GM15510 (cell line): ENCODE results near the gene PAM16.

ENCODE experiments used
- POLR2A ChIP-seq: IDR thresholded peaks from 3 replicates; pipeline ENCODE4 v1.6.1; 2011; ENCODE audit warnings: borderline replicate concordance; ENCODE audit not compliant: insufficient read length; ENCODE audit errors: extremely low read depth

PAM16 gene

GRCh38 chr16:4369007-4369733, 18.0 kb upstream of the PAM16 start:
- TF ChIP-seq POLR2A: no peak

- no peak for TF ChIP-seq POLR2A
Observed at GRCh38 chr16:4367393-4367856, 16.3 kb upstream of the PAM16 start.

- no peak for TF ChIP-seq POLR2A
Observed at GRCh38 chr16:4366016-4366415, 14.9 kb upstream of the PAM16 start.

GRCh38 chr16:4365615-4366014, 14.5 kb upstream of the PAM16 start:
- TF ChIP-seq POLR2A: no peak

- no peak for TF ChIP-seq POLR2A
Observed at GRCh38 chr16:4365014-4365406, 13.9 kb upstream of the PAM16 start.

GRCh38 chr16:4364196-4365013, 13.3 kb upstream of the PAM16 start:
- no peak for TF ChIP-seq POLR2A

- no peak for TF ChIP-seq POLR2A
Observed at GRCh38 chr16:4362476-4363135, 11.5 kb upstream of the PAM16 start.

- no peak for TF ChIP-seq POLR2A
Observed at GRCh38 chr16:4361944-4362311, 10.8 kb upstream of the PAM16 start.

- TF ChIP-seq POLR2A: no peak
Observed at GRCh38 chr16:4361033-4361943, 10.2 kb upstream of the PAM16 start.

GRCh38 chr16:4360538-4361021, 9.5 kb upstream of the PAM16 start:
- no peak for TF ChIP-seq POLR2A

GRCh38 chr16:4359914-4360313, 8.8 kb upstream of the PAM16 start:
- TF ChIP-seq POLR2A: no peak

GRCh38 chr16:4358831-4359561, 7.9 kb upstream of the PAM16 start:
- TF ChIP-seq POLR2A: no peak

- no peak for TF ChIP-seq POLR2A
Observed at GRCh38 chr16:4358236-4358635, 7.1 kb upstream of the PAM16 start.

- no peak for TF ChIP-seq POLR2A
Observed at GRCh38 chr16:4356820-4357219, 5.7 kb upstream of the PAM16 start.
